ENCODE measurements around the gene PRRT1B. TPM values are rescaled to one million over a fixed set of nuclear protein-coding genes. Genes with fewer than 3 reads are reported as not detected.

Gene PRRT1B
- polyA plus RNA-seq, 1 donor = 2.0 TPM

DNA sequence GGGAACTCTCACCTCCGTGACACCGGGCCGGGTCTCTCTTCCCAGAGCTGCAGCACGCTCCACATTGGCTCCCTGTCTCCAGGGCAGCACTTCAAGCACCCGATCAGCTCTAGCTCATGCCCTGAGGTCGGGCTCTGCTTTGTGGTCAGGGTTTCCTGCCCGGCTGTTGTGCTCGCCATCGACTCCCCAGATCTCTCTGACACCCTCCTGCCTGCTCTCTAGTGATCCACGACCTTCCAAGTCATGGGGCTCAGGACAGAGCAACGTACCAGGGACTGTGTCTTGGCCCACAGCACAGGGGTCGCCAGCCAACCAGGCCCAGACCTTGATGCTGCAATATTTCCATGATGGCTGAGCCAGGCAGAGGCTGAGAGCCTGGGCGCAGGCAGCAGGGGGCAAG lies 45.1 kb downstream of the PRRT1B start:
- no peak for DNase-seq
- no peaks in the 10 kb centered on the region for H3K4me1 ChIP-seq (ENCODE audit: control insufficient read depth, insufficient read depth, low read length)
- H3K36me3 ChIP-seq (ENCODE audit: control insufficient read depth, insufficient read depth, low read length) = peaks cover 69% of the 10 kb centered on the region
- no peak overlapping the region for H3K4me3 ChIP-seq (ENCODE audit: low read length)
- no CpG with 5 or more reads among the region's 13 CpGs for WGBS (ENCODE audit: insufficient coverage, low lambda C conversion rate)
- no peaks in the 10 kb centered on the region for H3K9me3 ChIP-seq (ENCODE audit: control insufficient read depth, low read depth, low read length)
- H3K27me3 ChIP-seq (ENCODE audit: control insufficient read depth, insufficient read depth, low read length) = no peaks in the 10 kb centered on the region
- no peak overlapping the region for H3K27ac ChIP-seq (ENCODE audit: low read length)

- no peaks in the 10 kb centered on the region for H3K9me3 ChIP-seq (ENCODE audit: control insufficient read depth, low read depth, low read length)
- H3K27me3 ChIP-seq (ENCODE audit: control insufficient read depth, insufficient read depth, low read length) = no peaks in the 10 kb centered on the region
- WGBS (ENCODE audit: insufficient coverage, low lambda C conversion rate) = no CpG with 5 or more reads among the region's 21 CpGs
- H3K4me1 ChIP-seq (ENCODE audit: control insufficient read depth, insufficient read depth, low read length) = no peaks in the 10 kb centered on the region
- peaks cover 76% of the 10 kb centered on the region for H3K36me3 ChIP-seq (ENCODE audit: control insufficient read depth, insufficient read depth, low read length)
- DNase-seq = peak; percentile 62 to 68
- H3K27ac ChIP-seq (ENCODE audit: low read length) = no peak overlapping the region
- H3K4me3 ChIP-seq (ENCODE audit: low read length) = no peak overlapping the region
Observed at GRCh38 chr9:131590907-131591844, 45.9 kb downstream of the PRRT1B start.

GRCh38 chr9:131591845-131592208 lies 46.5 kb downstream of the PRRT1B start:
- 50% methylated on average over 2 of the region's 6 CpGs for WGBS (ENCODE audit: insufficient coverage, low lambda C conversion rate)
- no peak for DNase-seq

DNA sequence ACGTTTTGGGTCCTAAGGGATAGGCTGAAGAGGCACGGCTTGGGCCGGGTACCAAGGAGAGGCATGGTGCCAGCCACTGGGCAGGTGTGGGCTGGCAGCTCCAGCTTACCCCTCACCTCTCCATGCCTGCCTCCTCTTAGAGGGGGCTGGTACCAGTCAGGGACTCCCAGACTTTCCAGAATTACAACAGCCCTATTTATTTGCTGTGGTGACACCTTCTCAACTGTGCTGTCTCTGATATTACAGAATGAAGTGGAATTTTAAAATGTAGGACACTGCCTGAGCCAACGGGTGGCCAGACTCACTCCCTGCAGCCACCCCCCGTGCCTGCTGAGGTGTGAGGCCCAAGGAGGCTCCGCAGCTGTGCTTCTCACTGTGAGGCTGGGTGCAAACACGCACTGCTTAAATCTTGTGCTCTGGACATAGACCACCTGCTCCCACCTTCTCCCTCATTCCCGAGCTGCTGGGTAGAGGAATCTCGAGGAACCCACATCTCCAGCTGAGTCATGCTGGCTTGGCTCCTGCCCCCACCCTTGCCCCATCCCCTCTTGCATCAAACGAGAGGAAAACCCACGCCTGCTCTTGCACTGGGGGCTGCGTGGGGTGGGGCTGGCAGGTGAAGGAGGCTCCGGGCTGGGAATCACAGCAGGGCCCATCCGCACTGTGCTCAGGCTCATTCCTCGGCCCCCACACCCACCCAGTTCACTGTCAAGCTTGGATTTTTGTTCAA lies 47.9 kb downstream of the PRRT1B start:
- H3K27me3 ChIP-seq (ENCODE audit: control insufficient read depth, insufficient read depth, low read length) = no peaks in the 10 kb centered on the region
- WGBS (ENCODE audit: insufficient coverage, low lambda C conversion rate) = no CpG with 5 or more reads among the region's 15 CpGs
- DNase-seq = no peak
- H3K27ac ChIP-seq (ENCODE audit: low read length) = no peak overlapping the region
- no peaks in the 10 kb centered on the region for H3K4me1 ChIP-seq (ENCODE audit: control insufficient read depth, insufficient read depth, low read length)
- H3K36me3 ChIP-seq (ENCODE audit: control insufficient read depth, insufficient read depth, low read length) = peaks cover 85% of the 10 kb centered on the region
- H3K9me3 ChIP-seq (ENCODE audit: control insufficient read depth, low read depth, low read length) = no peaks in the 10 kb centered on the region
- no peak overlapping the region for H3K4me3 ChIP-seq (ENCODE audit: low read length)

More at GRCh38 chr9:131591845-131592208, 46.5 kb downstream of the PRRT1B start:
- H3K27ac ChIP-seq (ENCODE audit: low read length) = no peak overlapping the region
- H3K9me3 ChIP-seq (ENCODE audit: control insufficient read depth, low read depth, low read length) = no peaks in the 10 kb centered on the region
- H3K4me1 ChIP-seq (ENCODE audit: control insufficient read depth, insufficient read depth, low read length) = no peaks in the 10 kb centered on the region
- H3K36me3 ChIP-seq (ENCODE audit: control insufficient read depth, insufficient read depth, low read length) = peaks cover 83% of the 10 kb centered on the region
- H3K4me3 ChIP-seq (ENCODE audit: low read length) = no peak overlapping the region
- no peaks in the 10 kb centered on the region for H3K27me3 ChIP-seq (ENCODE audit: control insufficient read depth, insufficient read depth, low read length)

DNA sequence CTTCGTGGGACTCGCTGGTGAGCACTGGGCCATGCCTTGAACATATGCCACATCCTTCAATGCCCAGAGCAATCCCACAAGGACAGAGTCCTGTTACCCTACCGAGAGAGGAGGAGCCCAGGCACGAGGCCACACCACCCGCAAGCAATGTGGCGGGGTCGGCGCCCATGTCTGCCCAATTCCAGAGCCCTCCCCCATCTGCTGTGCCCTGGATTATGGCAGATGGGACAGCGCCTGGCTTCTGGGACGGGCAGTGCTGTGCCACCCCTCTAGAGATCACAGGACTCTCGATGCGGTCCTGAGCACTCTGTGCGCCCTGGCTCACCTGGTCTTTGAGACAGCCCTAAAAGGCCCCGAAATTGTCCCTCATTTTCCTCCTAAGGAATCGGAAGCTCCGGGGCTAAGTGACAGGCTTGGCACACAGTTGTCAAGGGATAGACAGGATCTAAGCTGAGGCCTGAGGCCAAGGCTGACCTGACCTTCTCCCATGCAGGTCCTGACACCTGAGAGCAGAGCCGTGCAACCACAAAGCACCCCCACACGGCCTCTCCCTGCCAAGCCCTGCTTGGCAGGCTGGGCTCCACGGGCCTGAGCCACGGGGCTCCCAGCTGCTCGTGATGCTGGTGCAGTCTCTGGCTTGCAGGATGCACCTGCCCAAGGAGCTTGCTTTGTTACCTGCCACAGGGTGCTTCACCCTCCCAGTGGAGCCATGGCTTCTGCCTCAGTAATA lies 48.8 kb downstream of the PRRT1B start:
- Histone ChIP-seq H3K9me3 (ENCODE audit: control insufficient read depth, low read depth, low read length) (no peaks in the 10 kb centered on the region), H3K27me3 (ENCODE audit: control insufficient read depth, insufficient read depth, low read length) (no peaks in the 10 kb centered on the region), H3K36me3 (ENCODE audit: control insufficient read depth, insufficient read depth, low read length) (peaks cover 82% of the 10 kb centered on the region), H3K4me1 (ENCODE audit: control insufficient read depth, insufficient read depth, low read length) (no peaks in the 10 kb centered on the region), H3K27ac (ENCODE audit: low read length) (no peak overlapping the region), H3K4me3 (ENCODE audit: low read length) (no peak overlapping the region)
- no peak for DNase-seq
- WGBS (ENCODE audit: insufficient coverage, low lambda C conversion rate) = no CpG with 5 or more reads among the region's 21 CpGs

GRCh38 chr9:131594906-131595665 lies 49.8 kb downstream of the PRRT1B start:
- H3K36me3 ChIP-seq (ENCODE audit: control insufficient read depth, insufficient read depth, low read length) = peaks cover 80% of the 10 kb centered on the region
- no CpG with 5 or more reads among the region's 20 CpGs for WGBS (ENCODE audit: insufficient coverage, low lambda C conversion rate)
- no peaks in the 10 kb centered on the region for H3K4me1 ChIP-seq (ENCODE audit: control insufficient read depth, insufficient read depth, low read length)
- no peaks in the 10 kb centered on the region for H3K9me3 ChIP-seq (ENCODE audit: control insufficient read depth, low read depth, low read length)
- H3K27me3 ChIP-seq (ENCODE audit: control insufficient read depth, insufficient read depth, low read length) = no peaks in the 10 kb centered on the region
- H3K4me3 ChIP-seq (ENCODE audit: low read length) = no peak overlapping the region
- no peak for DNase-seq
- no peak overlapping the region for H3K27ac ChIP-seq (ENCODE audit: low read length)

- Histone ChIP-seq H3K9me3 (ENCODE audit: control insufficient read depth, low read depth, low read length) (no peaks in the 10 kb centered on the region), H3K27me3 (ENCODE audit: control insufficient read depth, insufficient read depth, low read length) (no peaks in the 10 kb centered on the region), H3K36me3 (ENCODE audit: control insufficient read depth, insufficient read depth, low read length) (peaks cover 80% of the 10 kb centered on the region), H3K27ac (ENCODE audit: low read length) (no peak overlapping the region), H3K4me3 (ENCODE audit: low read length) (no peak overlapping the region), H3K4me1 (ENCODE audit: control insufficient read depth, insufficient read depth, low read length) (no peaks in the 10 kb centered on the region)
- no peak for DNase-seq
- 80% methylated on average over 1 of the region's 20 CpGs for WGBS (ENCODE audit: insufficient coverage, low lambda C conversion rate)
Observed at GRCh38 chr9:131595696-131596429, 50.5 kb downstream of the PRRT1B start.

DNA sequence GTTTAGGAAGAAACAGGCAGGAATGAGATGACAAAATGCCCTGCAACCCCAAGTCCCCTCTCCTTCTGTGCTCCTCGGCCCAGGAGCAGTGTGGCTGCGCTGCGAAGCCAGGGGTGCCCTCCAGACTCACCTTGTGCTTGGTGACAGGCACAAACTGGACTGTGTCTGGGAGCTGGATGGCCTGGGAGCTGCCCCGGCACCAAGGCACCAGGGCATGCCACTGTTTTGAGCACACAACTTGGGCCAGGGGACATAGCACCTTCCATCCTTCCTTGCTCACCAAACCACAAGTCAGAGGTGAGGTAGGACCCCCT lies 51.1 kb downstream of the PRRT1B start:
- no peak for DNase-seq
- no peaks in the 10 kb centered on the region for H3K9me3 ChIP-seq (ENCODE audit: control insufficient read depth, low read depth, low read length)
- H3K36me3 ChIP-seq (ENCODE audit: control insufficient read depth, insufficient read depth, low read length) = peaks cover 78% of the 10 kb centered on the region
- no peaks in the 10 kb centered on the region for H3K4me1 ChIP-seq (ENCODE audit: control insufficient read depth, insufficient read depth, low read length)
- no peak overlapping the region for H3K27ac ChIP-seq (ENCODE audit: low read length)
- no peaks in the 10 kb centered on the region for H3K27me3 ChIP-seq (ENCODE audit: control insufficient read depth, insufficient read depth, low read length)
- H3K4me3 ChIP-seq (ENCODE audit: low read length) = no peak overlapping the region
- no CpG with 5 or more reads among the region's 4 CpGs for WGBS (ENCODE audit: insufficient coverage, low lambda C conversion rate)

GRCh38 chr9:131597246-131597645 lies 51.9 kb downstream of the PRRT1B start:
- no CpG with 5 or more reads among the region's 7 CpGs for WGBS (ENCODE audit: insufficient coverage, low lambda C conversion rate)

More at GRCh38 chr9:131597246-131597645, 51.9 kb downstream of the PRRT1B start:
- Histone ChIP-seq H3K9me3 (ENCODE audit: control insufficient read depth, low read depth, low read length) (no peaks in the 10 kb centered on the region), H3K27me3 (ENCODE audit: control insufficient read depth, insufficient read depth, low read length) (no peaks in the 10 kb centered on the region), H3K27ac (ENCODE audit: low read length) (no peak overlapping the region), H3K36me3 (ENCODE audit: control insufficient read depth, insufficient read depth, low read length) (peaks cover 79% of the 10 kb centered on the region), H3K4me3 (ENCODE audit: low read length) (no peak overlapping the region), H3K4me1 (ENCODE audit: control insufficient read depth, insufficient read depth, low read length) (no peaks in the 10 kb centered on the region)
- DNase-seq = no peak

Measured in large intestine (tissue), 3 donors.